Lower lobe of right lung (tissue), 2 donors: Measurements from ENCODE around the gene EIF5A. TPM values are rescaled to one million over a fixed set of nuclear protein-coding genes. Genes with fewer than 3 reads are reported as not detected.

Source experiments
- ATAC-seq, 2 donors: fragments of 200-7000 bp; cut with Tn5 transposase; one replicate each; pipeline ENCODE4 v1.9.1; 2020 to 2022; ENCODE audit warnings: mild to moderate bottlenecking in 2 of 2, moderate library complexity in 2 of 2
- DNase-seq: peaks from one replicate; pipeline ENCODE4 v3.0.0-alpha.2; 2020
- H3K27ac ChIP-seq: fragments of 200-600 bp; one replicate; pipeline ENCODE4 v1.8.0; 2022
- H3K27me3 ChIP-seq: fragments of 200-600 bp; one replicate; pipeline ENCODE4 v1.8.0; 2022; ENCODE audit warnings: low read depth
- H3K36me3 ChIP-seq: fragments of 200-600 bp; one replicate; pipeline ENCODE4 v1.8.0; 2022; ENCODE audit warnings: mild to moderate bottlenecking
- H3K4me1 ChIP-seq: fragments of 200-600 bp; one replicate; pipeline ENCODE4 v1.8.0; 2022
- H3K4me3 ChIP-seq: fragments of 200-600 bp; one replicate; pipeline ENCODE4 v1.8.0; 2022; ENCODE audit warnings: mild to moderate bottlenecking
- H3K9me3 ChIP-seq: fragments of 200-600 bp; one replicate; pipeline ENCODE4 v1.8.0; 2022
- CTCF ChIP-seq: fragments of 200-600 bp; IDR thresholded peaks from one replicate; pipeline ENCODE4 v1.8.0; 2022; ENCODE audit warnings: antibody characterized with exemption, mild to moderate bottlenecking
- intact Hi-C: fragments of 100-400 bp; cut with DNase I; formaldehyde crosslinking; loops from one replicate; pipeline ENCODE4 v1.11.0; 2022
- total RNA-seq: library from RNA; stranded (reverse); fragmentation: NEBNext Ultra II Directional; extraction: Animal tissue kit (Norgen Biotek cat#: 25700); gene quantifications from one replicate; pipeline ENCODE4 v1.2.1, GENCODE V29; 2021
- donor health status: DM: no; HTN: yes; CAD: no; lungs with severe emphysema.

The EIF5A gene
- total RNA-seq, 1 donor from 2014 or later: 216 TPM

DNA sequence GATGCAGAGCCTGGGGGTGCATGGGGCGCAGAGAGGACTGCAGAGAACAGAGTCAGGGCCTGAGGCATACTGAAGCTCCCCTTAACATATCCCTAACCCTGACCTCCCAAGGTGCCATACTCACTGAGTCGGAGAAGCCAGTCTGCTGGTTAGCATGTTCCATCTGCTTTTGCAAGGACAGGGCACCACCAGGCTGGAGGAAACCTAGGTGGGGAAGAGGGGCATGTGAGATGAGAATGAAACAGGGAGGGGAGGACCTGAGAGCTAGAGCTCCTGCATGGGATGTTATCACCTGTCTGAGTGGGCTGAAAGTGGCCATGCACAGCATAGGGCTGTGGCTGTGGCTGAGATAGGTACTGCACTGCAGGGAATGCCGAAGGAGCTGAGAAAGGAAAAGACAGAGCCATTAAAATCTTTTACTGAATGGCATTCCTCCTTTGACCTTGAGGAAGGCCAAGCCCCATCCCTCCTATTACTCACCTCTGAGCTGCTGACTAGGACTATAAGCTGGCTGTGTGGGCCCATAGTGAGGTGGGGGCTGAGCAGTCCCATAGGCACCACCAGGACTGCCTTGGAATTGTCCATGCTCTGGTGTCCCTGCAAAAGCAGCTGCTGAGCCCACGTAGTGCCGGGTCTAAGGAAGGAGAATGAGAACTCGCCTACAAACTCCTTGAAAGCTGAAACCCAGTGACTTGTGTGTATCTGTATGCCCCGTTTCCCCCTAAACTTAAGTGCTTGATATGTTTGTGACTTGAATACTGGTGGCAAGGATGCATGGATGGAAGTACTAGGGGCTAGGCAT is 5.9 kb downstream of the EIF5A start:
- no peak for ATAC-seq
- peaks cover 69% of the 10 kb centered on the region for H3K36me3 ChIP-seq
- intact Hi-C loops: no loop called here
- peaks cover 42% of the 10 kb centered on the region for H3K4me1 ChIP-seq
- peak; percentile 24 for DNase-seq
- no peak for TF ChIP-seq CTCF
- H3K27ac ChIP-seq: no peak overlapping the region
- H3K27me3 ChIP-seq: no peaks in the 10 kb centered on the region
- no peaks in the 10 kb centered on the region for H3K9me3 ChIP-seq
- no peak overlapping the region for H3K4me3 ChIP-seq

DNA sequence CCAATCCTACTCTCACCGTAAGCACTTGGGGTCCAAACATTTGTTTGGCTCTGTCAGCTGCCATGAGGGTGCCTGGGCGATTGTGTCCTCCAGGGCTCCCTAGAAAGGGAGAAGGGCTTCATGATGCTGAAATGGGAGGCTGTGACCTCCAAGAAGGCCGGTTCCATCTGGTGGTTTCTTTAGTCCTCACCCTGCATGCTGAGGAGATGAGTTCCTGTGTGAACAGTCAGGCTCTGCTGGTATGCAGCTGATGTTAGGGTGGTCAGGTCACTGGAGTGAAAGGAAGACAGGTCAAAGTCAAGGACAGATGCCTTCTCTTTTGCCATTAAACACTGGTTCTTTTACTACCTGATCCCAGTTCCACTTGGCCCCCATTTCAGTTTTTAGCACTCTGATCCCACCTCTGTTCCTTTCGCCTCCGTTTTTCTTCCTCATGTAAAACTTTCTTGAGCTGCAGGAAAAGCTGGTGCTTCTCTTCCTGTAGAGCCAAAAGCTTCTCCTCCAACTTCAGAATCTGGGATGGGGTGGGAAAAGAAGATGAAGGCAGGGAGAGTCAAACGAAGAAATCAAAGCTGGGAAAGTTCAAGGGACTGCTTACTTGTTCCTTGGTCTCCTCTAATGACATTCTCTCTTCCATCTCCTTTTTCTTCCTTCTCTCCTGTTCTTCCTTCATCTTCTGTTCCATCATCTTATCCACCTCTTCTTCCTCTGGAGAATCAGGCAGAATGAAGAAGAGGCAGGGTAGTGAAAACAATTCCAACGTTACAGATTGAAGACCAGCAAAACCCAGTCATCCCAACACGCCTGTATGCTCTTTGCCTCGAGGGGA is 6.7 kb downstream of the EIF5A start:
- H3K4me1 ChIP-seq: peaks cover 35% of the 10 kb centered on the region
- no peak for TF ChIP-seq CTCF
- H3K36me3 ChIP-seq: peaks cover 76% of the 10 kb centered on the region
- ATAC-seq (no peak), DNase-seq (no peak)
- H3K4me3 ChIP-seq: peak overlapping the region; percentile 92
- intact Hi-C loops: no loop called here
- H3K27ac ChIP-seq: peak overlapping the region; percentile 97
- no peaks in the 10 kb centered on the region for H3K27me3 ChIP-seq
- H3K9me3 ChIP-seq: no peaks in the 10 kb centered on the region

DNA sequence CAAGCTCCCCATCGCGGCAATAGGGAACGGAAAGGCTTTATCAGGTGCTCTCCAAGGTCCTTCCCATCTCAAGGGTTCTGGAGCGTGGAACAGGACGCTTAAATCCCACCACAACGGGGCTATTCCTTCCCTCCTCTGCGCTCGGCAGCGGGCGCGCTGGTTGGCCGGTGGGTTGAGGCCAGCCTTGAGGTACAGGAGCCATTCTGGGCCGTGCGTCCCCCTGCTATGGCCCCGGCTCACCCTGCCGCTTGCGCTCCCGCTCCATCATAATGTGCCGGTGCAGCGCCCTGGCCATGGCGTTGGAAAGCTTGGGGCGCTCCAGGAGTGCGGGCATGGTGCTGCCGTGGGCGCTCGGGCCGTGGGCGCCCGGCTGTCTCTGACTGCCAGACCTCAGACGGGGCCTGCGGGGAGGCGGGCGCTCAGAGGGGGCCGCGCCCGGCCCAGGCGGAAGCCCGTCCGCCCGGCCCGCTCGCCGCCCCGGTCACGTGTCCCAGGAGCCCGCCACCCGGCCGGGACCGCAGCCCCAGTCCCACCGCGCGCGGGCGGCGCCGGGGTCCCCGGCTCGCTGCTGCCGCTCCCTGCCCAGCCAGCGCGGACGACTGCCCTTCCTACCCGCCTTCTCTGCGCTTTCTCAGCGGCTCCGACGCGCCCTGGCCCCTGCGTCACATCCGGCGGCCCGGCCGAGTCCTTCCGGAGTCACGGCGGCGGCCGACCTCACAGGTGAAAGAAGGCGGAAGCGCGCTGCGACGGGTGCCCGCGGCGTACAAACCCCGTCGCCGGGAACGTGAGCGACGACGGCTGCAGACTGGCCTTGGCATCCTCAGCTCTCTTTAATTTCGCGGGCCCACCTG is 7.5 kb downstream of the EIF5A start, which contains the start of gene GPS2:
Gene GPS2 (minus strand): TSS at position 642 of the 851 bp plus-strand sequence. CDS start 308 bp downstream, at position 334.
- Histone ChIP-seq H3K27me3 (no peaks in the 10 kb centered on the region), H3K27ac (peak within 1 kb of the TSS; percentile 97), H3K36me3 (peaks cover 69% of the 10 kb centered on the region), H3K4me3 (peak within 1 kb of the TSS; percentile 92), H3K4me1 (peaks cover 27% of the 10 kb centered on the region), H3K9me3 (no peaks in the 10 kb centered on the region)
- DNase-seq (peak; percentile 96), ATAC-seq (peak; percentile 92 to 94)
- intact Hi-C loops: no loop called here
- TF ChIP-seq CTCF: no peak

DNA sequence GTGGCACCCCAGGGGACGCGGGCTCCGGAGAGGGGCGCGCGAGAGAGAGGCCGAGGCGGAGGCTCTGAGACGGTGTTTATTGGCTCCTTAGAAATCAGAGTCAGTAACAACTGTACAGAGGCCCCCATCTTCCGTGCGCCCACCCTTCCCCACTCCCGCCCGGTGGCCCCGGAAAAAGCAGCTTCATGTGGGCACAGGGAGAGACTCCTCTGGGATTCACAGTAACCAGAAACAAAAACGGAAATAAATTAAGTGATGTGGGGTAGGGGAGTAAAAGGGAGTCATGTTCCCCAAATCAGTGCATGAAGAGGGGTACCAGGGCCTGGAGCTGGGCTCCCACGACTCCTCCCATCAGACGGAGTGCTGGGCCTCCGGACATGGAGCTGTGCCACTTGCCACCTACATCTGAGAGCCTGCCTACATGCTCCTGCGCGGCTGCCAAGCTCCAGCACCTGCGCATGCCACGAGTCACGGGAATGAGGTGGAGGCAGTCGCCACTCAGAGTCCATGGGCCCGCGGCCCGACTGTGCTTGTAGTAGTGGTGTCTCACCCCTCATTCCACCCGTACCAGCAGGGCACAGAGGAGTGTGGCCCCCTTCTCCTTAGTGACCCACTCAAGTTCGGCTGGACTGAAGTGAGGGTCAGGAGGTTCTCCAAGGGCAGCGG is 8.3 kb downstream of the EIF5A start:
- ATAC-seq (peak; percentile 6 to 16), DNase-seq (no peak)
- H3K27me3 ChIP-seq: no peaks in the 10 kb centered on the region
- intact Hi-C loops: no loop called here
- peaks cover 69% of the 10 kb centered on the region for H3K36me3 ChIP-seq
- peaks cover 23% of the 10 kb centered on the region for H3K4me1 ChIP-seq
- no peaks in the 10 kb centered on the region for H3K9me3 ChIP-seq
- H3K27ac ChIP-seq: peak overlapping the region; percentile 97
- H3K4me3 ChIP-seq: peak overlapping the region; percentile 92
- TF ChIP-seq CTCF: no peak
